Epithelial cell of proximal tubule (primary cell): ENCODE measurements around the gene YOD1. TPM values are rescaled to one million over a fixed set of nuclear protein-coding genes. Genes with fewer than 3 reads are reported as not detected.

ENCODE experiments used
- DNase-seq: peaks from one replicate; pipeline ENCODE4 v3.0.0-alpha.2; 2011; ENCODE audit warnings: low read depth
- H3K4me3 ChIP-seq: 2 replicates; pipeline ENCODE4 v1.5.1; 2011; ENCODE audit warnings: low read depth, mild to moderate bottlenecking, low read length
- CTCF ChIP-seq: conservative IDR thresholded peaks from 2 replicates; pipeline ENCODE4 v1.5.1; 2012; ENCODE audit warnings: low read depth, mild to moderate bottlenecking, low read length
- total RNA-seq: library from RNA; depleted of rRNA; stranded (reverse); fragments of >200 nt; gene quantifications from 2 replicates; pipeline ENCODE4 v1.2.3, GENCODE V29; 2015

The YOD1 gene
- total RNA-seq = 6.7 TPM in 2 replicates

- no peak for TF ChIP-seq CTCF
- H3K4me3 ChIP-seq = peak within 1 kb of the TSS; percentile 96
- peak; percentile 97 for DNase-seq
Observed at GRCh38 chr1:207051191-207051943, at the start of gene YOD1. TSS of gene YOD1 (minus strand) at chr1:207051208. CDS start at chr1:207051030, 178 bp downstream.

DNA sequence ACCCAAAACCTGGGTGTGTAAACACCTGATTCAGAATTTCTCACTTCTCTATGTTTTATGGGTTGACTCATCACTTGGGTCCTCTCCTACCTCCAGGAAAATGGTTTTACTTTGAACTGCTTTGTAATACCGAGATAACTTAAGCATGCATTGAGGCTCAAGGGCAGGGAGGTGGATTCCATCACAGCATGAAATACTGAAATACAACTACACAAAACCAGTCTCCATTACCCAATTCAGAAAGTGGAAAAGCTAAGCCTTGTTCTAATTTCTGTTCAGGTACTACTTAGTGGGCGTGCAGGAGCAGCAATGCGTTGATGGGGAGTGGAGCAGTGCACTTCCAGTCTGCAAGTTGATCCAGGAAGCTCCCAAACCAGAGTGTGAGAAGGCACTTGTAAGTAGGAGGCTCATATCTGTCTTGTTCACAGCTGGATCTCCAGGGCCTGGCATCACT is 46.9 kb upstream of the YOD1 start:
- DNase-seq = no peak
- no peak for TF ChIP-seq CTCF

DNA sequence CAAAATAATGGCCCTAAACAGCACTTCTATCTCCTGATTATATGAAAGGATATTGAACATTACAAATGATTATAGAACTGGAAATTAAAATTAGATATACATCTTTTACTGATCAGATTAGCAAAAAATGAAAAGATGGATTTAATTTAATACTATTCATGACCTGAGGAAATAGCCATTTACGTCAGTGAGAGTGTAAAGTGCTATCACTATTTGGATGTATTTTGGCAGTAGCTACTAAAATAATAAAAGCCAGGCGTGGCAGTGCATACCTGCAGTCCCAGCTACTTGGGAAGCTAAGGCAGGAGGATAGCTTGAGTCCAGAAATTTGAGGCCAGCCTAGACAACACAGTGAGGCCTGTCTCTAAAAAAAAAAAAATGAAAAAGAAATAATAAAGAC is 42.9 kb upstream of the YOD1 start:
- H3K4me3 ChIP-seq = no peak overlapping the region
- no peak for DNase-seq
- TF ChIP-seq CTCF = no peak

More for the DNA sequence above, 46.9 kb upstream of the YOD1 start:
- H3K4me3 ChIP-seq = no peak overlapping the region

GRCh38 chr1:207091200-207091908 is 40.3 kb upstream of the YOD1 start:
- no peak overlapping the region for H3K4me3 ChIP-seq
- no peak for DNase-seq
- no peak for TF ChIP-seq CTCF

- TF ChIP-seq CTCF = no peak
- H3K4me3 ChIP-seq = no peak overlapping the region
- no peak for DNase-seq
Observed at GRCh38 chr1:207089627-207090355, 38.8 kb upstream of the YOD1 start.

DNA sequence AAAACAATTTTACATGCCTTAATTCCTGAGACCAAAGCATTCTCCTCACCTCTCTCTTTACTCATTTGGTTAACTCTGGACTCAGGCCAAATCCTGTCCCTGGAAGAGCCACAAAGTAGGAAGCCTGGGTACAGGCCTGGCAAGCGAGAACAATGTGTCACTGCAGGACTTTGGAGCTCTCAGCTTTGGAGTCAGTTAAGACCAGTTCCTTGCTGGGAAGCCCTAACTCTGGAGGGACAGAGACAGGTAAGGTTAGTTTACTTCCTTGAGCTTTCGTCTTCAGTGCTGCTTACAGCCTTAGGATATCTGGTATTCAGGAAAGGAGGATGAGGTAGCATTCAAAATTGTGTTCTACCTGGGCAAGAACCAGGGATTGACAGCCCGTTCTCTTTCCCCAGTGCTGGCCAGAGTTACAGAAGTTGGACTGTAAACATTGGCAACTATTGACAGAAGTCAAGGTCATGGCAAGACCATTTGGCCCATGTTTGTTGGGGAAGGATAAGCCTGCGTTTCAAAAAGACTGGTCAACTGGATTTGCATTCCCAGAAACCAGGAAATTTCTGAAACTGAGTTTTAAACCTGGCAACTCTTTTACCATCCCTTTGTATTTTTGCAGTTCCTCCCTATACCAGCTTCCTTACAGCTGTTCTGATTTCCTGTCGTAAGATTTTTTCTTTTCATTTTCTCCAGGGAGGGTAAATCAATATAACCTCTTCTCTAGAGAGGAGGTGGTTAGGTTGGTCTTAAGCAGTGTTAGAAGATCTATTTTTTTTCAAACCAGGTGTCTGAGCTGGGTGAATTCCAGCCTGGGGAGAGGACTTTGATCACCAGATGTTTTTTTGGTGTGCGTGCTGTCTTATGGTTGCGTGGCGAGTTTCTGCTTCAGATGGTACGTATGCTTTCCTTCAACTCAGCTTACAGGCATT is 38.0 kb upstream of the YOD1 start, which contains the start of gene C4BPB:
Gene C4BPB (plus strand): TSS at position 160 of the 926 bp plus-strand sequence. CDS start 672 bp downstream, at position 832.
- no peak for DNase-seq
- no peak for TF ChIP-seq CTCF
- H3K4me3 ChIP-seq = no peak within 1 kb of the TSS
